22Rv1 (cell line): ENCODE data around the gene KRTAP6-2.

Source experiments
- ZFX ChIP-seq: fragments of 450-650 bp; IDR thresholded peaks from 2 replicates; pipeline ENCODE4 v1.6.1; 2017; ENCODE audit warnings: antibody characterized with exemption, borderline replicate concordance
- TF ChIP-seq, protein P1 (sequence below): fragments of 450-650 bp; IDR thresholded peaks from 2 replicates; pipeline ENCODE4 v1.5.1; 2017; ENCODE audit warnings: mild to moderate bottlenecking

DNA sequence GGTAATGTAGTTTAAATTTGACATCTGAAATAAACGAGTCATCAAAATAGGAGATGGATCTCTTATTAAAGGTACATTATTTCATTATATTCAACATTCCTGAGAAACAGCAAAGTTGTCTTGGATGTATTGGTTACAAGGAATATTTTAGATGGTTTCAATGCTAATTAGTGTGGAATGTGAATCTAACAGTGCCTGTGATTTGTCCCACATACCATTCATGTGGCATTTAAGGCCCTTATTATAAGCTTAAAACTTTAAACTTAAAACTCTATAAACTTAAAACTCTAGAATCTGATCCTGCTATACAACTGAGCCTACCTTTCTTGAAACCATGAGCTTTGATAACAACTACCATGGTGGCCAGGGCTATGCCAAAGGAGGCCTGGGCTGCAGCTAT is 2.1 kb upstream of the KRTAP6-2 start, which contains the start of gene KRTAP22-1:
- TF ChIP-seq, protein P1, sequence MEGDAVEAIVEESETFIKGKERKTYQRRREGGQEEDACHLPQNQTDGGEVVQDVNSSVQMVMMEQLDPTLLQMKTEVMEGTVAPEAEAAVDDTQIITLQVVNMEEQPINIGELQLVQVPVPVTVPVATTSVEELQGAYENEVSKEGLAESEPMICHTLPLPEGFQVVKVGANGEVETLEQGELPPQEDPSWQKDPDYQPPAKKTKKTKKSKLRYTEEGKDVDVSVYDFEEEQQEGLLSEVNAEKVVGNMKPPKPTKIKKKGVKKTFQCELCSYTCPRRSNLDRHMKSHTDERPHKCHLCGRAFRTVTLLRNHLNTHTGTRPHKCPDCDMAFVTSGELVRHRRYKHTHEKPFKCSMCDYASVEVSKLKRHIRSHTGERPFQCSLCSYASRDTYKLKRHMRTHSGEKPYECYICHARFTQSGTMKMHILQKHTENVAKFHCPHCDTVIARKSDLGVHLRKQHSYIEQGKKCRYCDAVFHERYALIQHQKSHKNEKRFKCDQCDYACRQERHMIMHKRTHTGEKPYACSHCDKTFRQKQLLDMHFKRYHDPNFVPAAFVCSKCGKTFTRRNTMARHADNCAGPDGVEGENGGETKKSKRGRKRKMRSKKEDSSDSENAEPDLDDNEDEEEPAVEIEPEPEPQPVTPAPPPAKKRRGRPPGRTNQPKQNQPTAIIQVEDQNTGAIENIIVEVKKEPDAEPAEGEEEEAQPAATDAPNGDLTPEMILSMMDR: no peak
- no peak for TF ChIP-seq ZFX
